ENCODE measurements around the gene XXYLT1. TPM values are rescaled to one million over a fixed set of nuclear protein-coding genes. Genes with fewer than 3 reads are reported as not detected.

Gene XXYLT1
- total RNA-seq, 1 donor from 2014 or later = 93.1 TPM

- DNase-seq (ENCODE audit: extremely low read depth, low read depth, low spot score) = no peak
These were observed 251.6 kb downstream of the XXYLT1 start for GRCh38 chr3:195019335-195019734.

Other genes starting within 250 kb of the XXYLT1 start
- 39.8 and 41.6 TPM in 2 replicates for gene ACAP2, start 171.9 kb upstream of the XXYLT1 start, total RNA-seq